NT2/D1 (cell line): ENCODE results near the gene RGL4.
"Not testable (repeated sequence)": the region's sequence is repeated elsewhere in the genome, so short reads cannot be mapped to it uniquely, and the experiment has no call there.

Experiments
- DNase-seq: peaks from one replicate; pipeline ENCODE4 v3.0.0-alpha.2; 2011; ENCODE audit warnings: low read depth, low spot score
- H3K27me3 ChIP-seq: 2 replicates; pipeline ENCODE4 v1.6.0; 2011; ENCODE audit warnings: mild to moderate bottlenecking; ENCODE audit not compliant: insufficient read length, insufficient read depth
- H3K36me3 ChIP-seq: 2 replicates; pipeline ENCODE4 v1.6.1; 2011; ENCODE audit warnings: mild to moderate bottlenecking, low read length, mixed read lengths; ENCODE audit not compliant: insufficient read depth, insufficient read length
- H3K4me1 ChIP-seq: 2 replicates; pipeline ENCODE4 v1.5.1; 2011; ENCODE audit not compliant: insufficient read depth, insufficient read length
- H3K4me3 ChIP-seq: 2 replicates; pipeline ENCODE4 v1.5.1; 2011; ENCODE audit warnings: low read depth; ENCODE audit not compliant: insufficient read length
- H3K9ac ChIP-seq: 2 replicates; pipeline ENCODE4 v1.6.0; 2011; ENCODE audit warnings: low read depth; ENCODE audit not compliant: insufficient read length
- H3K9me3 ChIP-seq: 2 replicates; pipeline ENCODE4 v1.5.1; 2011; ENCODE audit warnings: mild to moderate bottlenecking, low read length; ENCODE audit not compliant: insufficient read depth
- SUZ12 ChIP-seq: IDR thresholded peaks from 2 replicates; pipeline ENCODE4 v1.6.1; 2011; ENCODE audit not compliant: insufficient read length, insufficient read depth; ENCODE audit errors: extremely low read depth
- YY1 ChIP-seq: IDR thresholded peaks from 2 replicates; pipeline ENCODE4 v1.6.1; 2011; ENCODE audit not compliant: insufficient read length, insufficient read depth
- ZNF274 ChIP-seq: IDR thresholded peaks from 2 replicates; pipeline ENCODE4 v1.6.1; 2011; ENCODE audit warnings: mild to moderate bottlenecking, low read depth, low read length

RGL4 gene

GRCh38 chr22:23675502-23676415 lies 15.1 kb upstream of the RGL4 start:
- H3K36me3 ChIP-seq = no peaks in the 10 kb centered on the region
- TF ChIP-seq SUZ12 (no peak), ZNF274 (no peak), YY1 (no peak)

GRCh38 chr22:23676841-23677700 lies 13.7 kb upstream of the RGL4 start:
- H3K9ac ChIP-seq, H3K9me3 ChIP-seq, H3K36me3 ChIP-seq, H3K4me1 ChIP-seq, H3K4me3 ChIP-seq, DNase-seq, H3K27me3 ChIP-seq: not testable (repeated sequence)

More at GRCh38 chr22:23675502-23676415, 15.1 kb upstream of the RGL4 start:
- no peaks in the 10 kb centered on the region for H3K27me3 ChIP-seq
- H3K4me1 ChIP-seq = peaks cover 9% of the 10 kb centered on the region
- no peak for DNase-seq
- no peak overlapping the region for H3K9ac ChIP-seq
- no peak overlapping the region for H3K4me3 ChIP-seq
- no peaks in the 10 kb centered on the region for H3K9me3 ChIP-seq

DNA sequence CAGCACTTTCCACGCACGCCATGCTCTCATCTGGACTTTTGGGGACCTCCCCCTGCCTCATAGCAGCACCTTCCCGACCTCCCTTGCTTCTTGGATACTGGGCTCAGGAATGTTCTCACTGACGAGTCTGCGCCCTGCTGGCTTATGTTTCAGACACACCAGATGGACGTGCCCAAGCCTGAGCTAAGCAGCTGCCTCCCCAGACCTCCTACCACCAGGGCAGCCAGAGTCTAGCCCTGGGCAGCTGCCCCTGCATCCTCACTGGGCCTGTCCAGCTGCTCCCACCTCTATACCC lies 13.2 kb upstream of the RGL4 start:
- Histone ChIP-seq H3K9me3 (no peaks in the 10 kb centered on the region), H3K9ac (no peak overlapping the region), H3K4me3 (no peak overlapping the region), H3K4me1 (peaks cover 5% of the 10 kb centered on the region), H3K27me3 (no peaks in the 10 kb centered on the region), H3K36me3 (peaks cover 5% of the 10 kb centered on the region)
- TF ChIP-seq ZNF274 (no peak), SUZ12 (no peak), YY1 (no peak)
- DNase-seq = no peak

GRCh38 chr22:23678133-23678532 lies 12.7 kb upstream of the RGL4 start:
- no peak for DNase-seq
- peaks cover 8% of the 10 kb centered on the region for H3K36me3 ChIP-seq
- no peak overlapping the region for H3K9ac ChIP-seq
- H3K9me3 ChIP-seq = no peaks in the 10 kb centered on the region
- H3K4me3 ChIP-seq = no peak overlapping the region
- peaks cover 5% of the 10 kb centered on the region for H3K4me1 ChIP-seq
- no peaks in the 10 kb centered on the region for H3K27me3 ChIP-seq
- TF ChIP-seq YY1 = no peak

DNA sequence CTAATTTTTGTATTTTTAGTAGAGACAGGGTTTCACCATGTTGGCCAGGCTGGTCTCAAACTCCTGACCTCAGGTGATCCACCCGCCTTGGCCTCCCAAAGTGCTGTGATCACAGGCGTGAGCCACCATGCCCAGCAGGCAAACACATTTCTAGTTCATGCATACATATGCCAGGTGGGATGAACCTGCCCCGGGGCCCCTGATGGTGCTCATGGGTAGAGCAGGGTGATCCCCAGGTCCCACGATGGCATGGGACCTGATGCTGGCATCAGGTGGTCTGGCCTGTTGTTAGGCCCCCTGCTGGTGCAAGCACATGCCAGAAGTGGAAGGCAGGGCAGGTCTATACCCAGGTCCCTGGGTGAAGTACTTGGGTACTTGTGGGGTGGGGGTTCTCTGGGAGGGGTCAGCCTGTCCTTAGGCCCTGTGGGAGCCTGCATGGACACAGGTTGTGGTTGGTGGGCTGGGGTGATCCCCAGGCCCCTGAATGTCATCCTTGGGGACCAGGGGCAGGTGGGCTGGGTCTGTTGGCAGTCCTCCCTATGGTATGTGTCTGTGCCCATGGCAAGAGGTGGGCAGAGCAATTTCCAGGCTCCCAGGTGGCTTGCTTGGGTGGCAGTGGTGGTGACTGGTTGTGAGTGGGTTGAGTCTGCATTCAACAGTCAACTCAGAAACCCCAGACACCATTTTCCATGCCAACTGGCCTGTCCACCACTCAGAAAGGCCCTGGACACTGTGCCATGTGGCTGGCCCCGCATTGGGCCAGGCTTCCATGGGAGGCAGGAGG lies 9.6 kb upstream of the RGL4 start:
- DNase-seq = no peak
- TF ChIP-seq SUZ12 (no peak), YY1 (no peak), ZNF274 (no peak)
- Histone ChIP-seq H3K27me3 (no peaks in the 10 kb centered on the region), H3K9ac (no peak overlapping the region), H3K4me3 (no peak overlapping the region), H3K4me1 (peaks cover 2% of the 10 kb centered on the region), H3K9me3 (no peaks in the 10 kb centered on the region), H3K36me3 (peaks cover 14% of the 10 kb centered on the region)

GRCh38 chr22:23682077-23682476 lies 8.7 kb upstream of the RGL4 start:
- TF ChIP-seq SUZ12 (no peak), ZNF274 (no peak), YY1 (no peak)
- no peak overlapping the region for H3K4me3 ChIP-seq
- H3K9ac ChIP-seq = no peak overlapping the region
- H3K4me1 ChIP-seq = peaks cover 2% of the 10 kb centered on the region
- DNase-seq = no peak
- H3K9me3 ChIP-seq = no peaks in the 10 kb centered on the region
- no peaks in the 10 kb centered on the region for H3K27me3 ChIP-seq
- H3K36me3 ChIP-seq = peaks cover 14% of the 10 kb centered on the region

DNA sequence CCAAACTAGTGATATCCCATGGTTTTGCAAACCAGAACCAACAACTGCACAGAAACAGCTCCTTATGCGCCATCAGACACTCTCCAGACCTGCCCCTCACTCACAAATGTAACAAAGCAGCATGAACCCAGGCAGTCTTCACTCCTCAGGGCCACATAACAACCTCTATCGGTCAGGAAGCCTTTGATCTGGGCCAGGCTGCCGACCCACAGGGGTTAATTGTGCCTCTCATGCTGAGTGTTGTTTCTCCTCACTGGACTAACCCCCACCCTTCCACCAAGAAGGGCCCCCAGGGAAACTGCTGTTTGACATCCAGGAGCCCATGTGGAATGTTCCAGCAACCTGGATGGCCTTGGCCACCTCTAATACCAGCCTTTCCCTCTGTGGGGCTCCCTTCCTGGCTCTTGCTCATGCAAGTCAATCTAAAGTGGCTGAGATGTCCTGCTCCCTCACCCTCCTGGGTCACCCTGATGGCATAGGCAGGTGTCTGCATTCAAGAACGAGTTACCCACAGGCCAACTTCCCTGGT lies 7.9 kb upstream of the RGL4 start:
- H3K36me3 ChIP-seq = peaks cover 14% of the 10 kb centered on the region
- H3K9ac ChIP-seq = no peak overlapping the region
- no peaks in the 10 kb centered on the region for H3K4me1 ChIP-seq
- no peak for DNase-seq
- TF ChIP-seq YY1 = no peak
- TF ChIP-seq ZNF274 = no peak
- TF ChIP-seq SUZ12 = no peak
- no peaks in the 10 kb centered on the region for H3K27me3 ChIP-seq
- H3K4me3 ChIP-seq = no peak overlapping the region
- no peaks in the 10 kb centered on the region for H3K9me3 ChIP-seq
